Measurements from ENCODE around the gene SH2D1A.
"Not testable (repeated sequence)": the region's sequence is repeated elsewhere in the genome, so short reads cannot be mapped to it uniquely, and the experiment has no call there.

The SH2D1A gene

DNA sequence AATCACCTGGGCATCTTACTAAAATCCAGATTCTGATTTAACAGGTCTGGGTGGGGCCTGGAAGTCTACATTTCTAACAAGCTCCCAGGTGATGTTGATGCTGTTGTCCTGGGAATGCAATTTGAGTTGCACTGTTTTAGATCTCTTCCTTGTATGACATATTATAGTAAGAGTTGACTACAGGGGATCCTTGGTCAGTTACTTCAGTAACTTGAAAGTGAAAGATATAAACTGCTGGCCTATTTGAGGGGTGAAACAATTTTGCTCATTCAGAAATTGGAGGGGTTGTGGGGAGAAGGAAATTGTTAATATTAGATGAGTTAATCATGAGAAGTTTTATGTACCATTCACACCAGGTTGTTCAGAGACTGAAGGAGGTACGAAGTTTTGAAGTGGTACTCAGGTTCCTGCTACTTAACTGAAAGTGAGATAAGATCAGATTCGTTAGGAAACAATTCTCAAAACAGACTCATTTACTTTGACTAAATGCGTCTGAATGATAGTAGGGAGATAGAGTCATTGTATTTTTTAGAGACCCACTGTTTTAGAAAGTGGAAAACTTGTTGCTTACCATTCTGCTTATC lies 12.5 kb downstream of the SH2D1A start:
- no peak for DNase-seq

DNA sequence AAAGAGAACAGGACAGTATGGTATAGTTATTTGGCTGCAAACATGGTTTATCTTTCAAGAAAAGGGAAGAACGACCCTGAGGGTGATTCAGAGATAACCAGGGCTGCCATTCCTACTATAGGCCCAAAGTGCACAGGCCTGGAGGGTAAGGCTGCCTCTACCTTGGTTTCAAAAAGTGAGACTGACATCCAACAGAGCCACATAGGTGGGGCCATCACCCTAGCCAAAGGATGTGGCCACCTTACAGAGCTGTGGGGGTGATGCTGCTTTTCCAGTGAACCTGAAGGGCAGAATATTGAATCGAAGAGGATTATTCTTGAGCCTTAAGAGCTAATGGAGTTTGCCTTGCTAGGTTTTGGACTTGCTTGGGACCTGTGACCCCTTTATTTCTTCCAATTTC lies 15.7 kb downstream of the SH2D1A start:
- no peak for DNase-seq

DNA sequence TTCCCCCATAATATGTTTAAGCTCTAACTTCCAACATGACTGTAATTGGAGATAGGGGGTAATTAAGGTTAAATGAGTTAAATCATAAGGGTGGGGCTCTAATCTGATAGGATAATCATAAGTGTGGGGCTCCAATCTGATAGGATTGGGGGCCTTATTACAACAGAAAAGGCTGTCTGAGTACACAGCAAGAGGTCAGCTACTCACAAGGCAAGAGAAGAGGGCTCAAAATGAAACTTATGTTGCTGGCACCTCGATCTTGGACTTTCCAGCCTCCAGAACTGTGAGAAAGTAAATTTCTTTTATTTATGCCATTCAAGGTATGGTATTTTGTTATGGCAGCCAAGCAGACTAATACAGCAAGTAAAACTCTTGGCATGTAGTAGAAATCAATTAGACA lies 16.4 kb downstream of the SH2D1A start:
- DNase-seq, result no peak

DNA sequence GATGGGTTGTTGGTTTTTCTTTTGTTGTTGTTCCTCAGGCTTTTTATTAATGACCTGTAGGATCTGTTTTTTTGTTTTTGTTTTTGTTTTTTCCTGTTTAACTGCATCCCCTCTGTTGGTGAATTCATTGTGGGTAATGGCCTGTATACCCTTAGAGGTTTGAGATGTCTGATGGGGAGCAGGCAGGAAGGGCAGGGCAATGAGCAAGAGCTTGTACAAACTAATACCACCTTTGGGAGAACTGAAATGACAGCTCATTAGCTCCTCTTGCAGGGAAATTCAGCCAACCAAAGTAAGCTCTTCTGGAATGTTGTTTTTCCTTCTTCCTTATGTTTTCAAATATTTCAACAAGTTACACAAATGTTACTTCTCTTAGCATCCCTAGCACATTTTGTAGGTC lies 23.4 kb downstream of the SH2D1A start:
- no peak for DNase-seq

DNA sequence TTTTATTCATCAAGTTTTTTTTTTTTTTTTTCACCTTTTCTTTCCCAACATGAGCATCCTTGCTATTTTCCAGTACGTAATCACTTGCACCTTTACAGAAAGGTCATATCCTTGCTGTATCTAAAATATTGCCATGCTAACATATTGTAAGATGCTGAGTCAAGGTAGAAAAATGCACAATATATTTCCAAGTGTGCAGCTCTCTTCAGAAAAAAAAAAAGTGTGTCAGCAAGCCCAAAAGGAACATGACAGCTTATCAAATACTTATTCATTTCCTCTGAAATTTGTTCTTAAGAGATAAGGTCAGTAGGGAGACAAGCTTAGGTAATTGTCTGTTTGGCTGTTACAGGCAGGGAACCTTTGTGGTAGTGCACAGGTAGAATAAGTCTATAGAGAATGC lies 27.0 kb downstream of the SH2D1A start:
- no peak for DNase-seq

DNA sequence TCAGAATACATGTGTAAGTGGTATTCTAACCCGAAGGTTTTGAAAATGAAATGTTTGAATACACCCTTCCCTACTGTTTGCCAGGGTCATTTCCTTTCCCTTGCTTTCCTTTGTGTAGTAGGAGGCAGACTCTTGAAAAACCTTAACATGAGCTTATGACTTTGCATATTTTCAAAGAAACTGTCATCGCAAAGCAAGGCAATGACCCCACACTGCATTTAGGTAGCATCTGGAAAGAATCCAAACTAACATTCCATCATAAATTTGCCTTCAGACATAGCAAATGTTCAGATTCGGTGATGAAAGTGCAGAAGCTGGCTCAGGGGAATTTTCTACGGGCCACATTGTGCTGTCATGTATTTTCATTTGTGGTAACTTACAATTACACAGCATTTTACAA lies 32.3 kb downstream of the SH2D1A start:
- DNase-seq, result no peak

DNA sequence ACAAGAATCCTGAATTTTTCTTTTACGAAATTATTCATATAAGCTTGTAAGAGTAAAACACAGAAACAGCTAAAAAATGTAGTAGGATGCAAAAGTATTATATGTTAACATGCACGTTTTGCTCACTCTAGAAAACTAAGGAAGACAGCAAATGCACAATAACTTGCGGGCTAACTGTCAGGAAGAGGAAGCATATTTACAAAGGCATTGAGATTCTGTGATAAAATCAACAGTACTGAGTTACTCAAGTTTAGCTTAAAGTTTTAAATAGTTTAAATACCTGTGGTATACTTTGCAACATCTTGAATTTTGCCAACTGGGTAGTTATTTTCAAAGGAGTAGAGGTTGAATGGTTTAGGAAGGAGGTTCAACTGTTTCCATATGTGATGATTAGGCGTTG lies 37.0 kb downstream of the SH2D1A start:
- no peak for DNase-seq

DNA sequence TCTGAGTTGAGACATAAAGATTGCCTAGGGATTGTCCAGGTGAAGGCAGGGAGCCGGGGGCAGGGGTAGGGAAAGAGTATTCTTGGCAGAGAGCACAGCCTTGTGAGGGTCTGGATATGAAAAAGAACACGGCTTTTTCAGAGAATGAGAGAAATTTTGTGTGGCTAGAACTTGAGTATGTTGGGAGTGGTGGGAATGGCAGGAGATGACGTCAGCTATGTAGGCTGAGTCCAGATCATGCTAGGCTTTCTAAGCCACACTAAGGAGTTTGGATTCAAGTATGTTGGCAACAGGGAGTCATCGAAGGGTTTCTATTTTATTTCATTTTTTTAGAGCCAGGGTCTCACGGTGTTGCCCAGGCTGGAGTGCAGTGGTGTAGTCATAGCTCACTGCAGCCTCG lies 40.0 kb downstream of the SH2D1A start:
- DNase-seq, result no peak

DNA sequence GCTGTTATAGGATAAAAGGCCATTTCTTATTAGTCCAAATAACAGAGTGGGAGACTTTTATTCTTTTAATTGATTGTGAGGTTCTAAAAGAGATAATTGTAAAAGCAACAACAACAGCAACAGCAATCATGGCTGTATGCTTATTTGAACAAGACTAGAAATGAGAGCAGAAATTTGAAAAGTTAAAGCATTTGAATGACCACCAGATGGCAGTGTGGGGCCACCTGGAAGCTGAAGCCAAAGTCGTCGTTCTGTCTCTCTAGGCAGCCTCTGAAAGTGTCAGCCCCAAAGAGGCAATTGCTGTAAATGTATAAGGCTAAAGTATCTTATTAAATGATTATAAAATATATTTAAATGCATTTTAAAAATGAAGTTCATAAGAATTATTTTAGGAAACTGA lies 42.2 kb downstream of the SH2D1A start:
- DNase-seq, result peak; percentile 2 to 26 (median 15)

DNA sequence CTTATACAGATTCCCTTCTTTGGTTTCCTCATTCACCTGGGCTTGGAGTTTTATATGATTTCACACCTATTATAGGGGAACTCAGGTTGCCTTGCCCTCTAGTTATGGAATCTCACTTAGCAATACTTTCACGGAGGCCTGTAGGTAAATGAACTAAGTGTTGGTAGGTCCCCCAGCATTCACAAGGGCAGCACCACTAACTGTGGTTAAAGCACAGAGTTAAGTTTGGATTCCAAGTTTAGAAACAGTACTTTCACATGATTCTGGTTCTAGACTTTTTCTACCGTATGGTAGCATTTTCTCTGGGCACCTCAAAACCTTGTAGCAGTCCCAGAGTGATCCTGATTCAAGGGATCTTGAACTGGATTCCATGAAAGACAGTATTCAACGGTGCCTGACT lies 46.4 kb downstream of the SH2D1A start:
- DNase-seq, result no peak

DNA sequence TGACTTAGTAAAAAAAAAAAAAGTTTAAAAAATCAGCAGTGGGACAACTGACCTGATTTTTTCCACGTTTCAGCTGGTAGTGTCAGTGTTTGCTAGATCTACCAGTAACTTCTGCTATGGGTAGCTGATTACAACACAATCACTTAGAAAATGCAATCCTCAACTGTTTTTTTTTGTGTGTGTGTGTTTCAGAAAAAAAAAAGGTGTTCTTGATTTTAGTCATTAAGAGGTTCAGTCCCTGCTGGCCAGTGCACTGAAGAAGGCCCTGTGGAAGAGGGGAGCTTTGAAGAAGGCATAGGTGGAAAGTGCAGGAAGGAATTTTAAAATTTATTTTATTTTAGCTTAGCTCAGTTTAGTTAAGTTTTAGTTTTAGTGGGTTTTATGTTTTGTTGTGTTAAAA lies 46.9 kb downstream of the SH2D1A start:
- no peak for DNase-seq

DNA sequence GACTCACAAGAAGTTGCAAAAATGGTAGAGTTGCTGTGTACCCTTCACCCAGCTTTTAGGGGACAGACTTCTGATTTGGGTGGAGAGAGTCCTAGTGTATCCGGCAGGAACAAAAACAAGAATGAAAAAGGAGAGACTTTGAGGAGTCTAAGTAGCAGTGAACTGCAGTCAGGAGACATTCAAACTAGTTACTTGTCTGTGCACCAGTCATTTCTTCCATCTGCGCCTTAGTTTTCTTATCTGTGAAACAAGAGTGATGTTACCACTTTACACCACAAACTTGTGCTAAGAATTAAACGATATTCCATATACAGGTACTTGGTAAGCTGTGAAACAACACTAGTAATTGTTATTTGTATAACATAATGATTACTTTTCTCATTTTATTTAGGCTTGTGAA lies 47.3 kb downstream of the SH2D1A start:
- DNase-seq, result no peak

DNA sequence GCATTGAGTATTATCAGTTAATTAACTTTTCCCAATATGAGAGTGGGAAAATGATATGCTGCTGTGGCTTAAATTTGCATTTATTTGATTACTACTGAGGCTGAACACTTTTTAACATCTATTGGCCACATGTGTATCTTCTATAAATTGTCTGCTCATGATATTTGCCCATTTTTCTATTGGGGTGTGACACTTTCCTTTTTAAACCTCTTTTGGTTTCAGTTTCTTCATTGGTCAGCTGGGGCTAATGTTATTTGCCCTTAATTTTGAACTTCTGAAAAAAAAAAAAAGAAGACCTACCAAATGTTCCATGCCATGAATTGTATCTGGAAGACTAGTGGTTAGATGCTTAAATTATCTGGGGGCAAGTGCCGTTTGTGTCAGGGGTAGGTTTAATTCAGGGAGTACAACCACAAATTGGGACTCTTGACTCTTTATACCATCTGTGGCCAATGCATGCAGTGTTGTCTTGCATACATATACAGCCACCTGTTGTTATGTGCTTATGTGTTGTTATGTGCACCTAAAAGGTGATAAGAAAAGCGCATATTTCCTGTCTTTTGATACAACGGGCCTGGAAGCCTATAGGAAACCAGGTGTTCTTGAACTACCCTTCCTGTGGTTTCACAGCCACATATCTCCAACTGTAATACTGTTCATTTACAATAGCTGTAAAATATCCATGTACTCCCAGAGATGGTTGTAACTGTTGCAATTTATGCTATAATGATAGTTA lies 49.0 kb downstream of the SH2D1A start:
- no peak for DNase-seq

DNA sequence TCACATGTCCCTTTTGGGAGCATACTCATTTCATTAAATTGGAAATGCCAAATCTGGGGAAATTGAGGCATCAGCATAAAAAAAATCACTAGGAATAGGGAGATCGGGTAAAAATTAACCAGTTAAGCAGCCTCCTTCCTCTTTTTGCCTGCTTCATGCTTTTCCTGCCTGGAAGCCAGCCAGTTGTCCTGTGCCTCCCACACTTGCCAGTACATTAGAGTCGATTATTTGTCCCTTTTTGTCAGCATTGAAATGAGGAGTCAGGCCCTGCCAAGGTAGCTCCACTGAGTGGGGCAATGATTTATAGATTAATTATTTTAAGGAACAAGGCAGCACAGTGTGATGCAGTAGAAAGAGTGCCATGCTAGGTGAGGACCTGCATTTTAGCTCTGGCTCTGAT lies 55.3 kb downstream of the SH2D1A start:
- no peak for DNase-seq

DNA sequence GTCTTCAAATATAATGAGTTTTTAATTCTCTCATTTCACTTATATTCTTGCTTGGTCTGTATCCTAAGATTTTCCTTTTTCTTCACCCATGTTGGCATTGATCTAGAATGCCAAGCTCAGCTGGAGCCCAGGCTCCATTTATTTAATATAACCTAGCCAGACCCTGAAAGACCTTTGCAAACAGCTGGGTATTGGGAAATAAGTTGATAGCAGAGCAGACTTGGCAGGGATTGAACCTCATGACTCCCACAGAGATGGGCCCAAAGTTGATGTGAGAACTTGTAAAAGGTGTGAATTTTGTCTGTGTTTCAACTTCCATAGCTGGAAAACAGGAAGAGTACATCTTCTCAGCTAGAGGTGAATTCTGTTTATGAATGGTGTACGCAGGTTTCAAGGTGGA lies 59.5 kb downstream of the SH2D1A start:
- no peak for DNase-seq

DNA sequence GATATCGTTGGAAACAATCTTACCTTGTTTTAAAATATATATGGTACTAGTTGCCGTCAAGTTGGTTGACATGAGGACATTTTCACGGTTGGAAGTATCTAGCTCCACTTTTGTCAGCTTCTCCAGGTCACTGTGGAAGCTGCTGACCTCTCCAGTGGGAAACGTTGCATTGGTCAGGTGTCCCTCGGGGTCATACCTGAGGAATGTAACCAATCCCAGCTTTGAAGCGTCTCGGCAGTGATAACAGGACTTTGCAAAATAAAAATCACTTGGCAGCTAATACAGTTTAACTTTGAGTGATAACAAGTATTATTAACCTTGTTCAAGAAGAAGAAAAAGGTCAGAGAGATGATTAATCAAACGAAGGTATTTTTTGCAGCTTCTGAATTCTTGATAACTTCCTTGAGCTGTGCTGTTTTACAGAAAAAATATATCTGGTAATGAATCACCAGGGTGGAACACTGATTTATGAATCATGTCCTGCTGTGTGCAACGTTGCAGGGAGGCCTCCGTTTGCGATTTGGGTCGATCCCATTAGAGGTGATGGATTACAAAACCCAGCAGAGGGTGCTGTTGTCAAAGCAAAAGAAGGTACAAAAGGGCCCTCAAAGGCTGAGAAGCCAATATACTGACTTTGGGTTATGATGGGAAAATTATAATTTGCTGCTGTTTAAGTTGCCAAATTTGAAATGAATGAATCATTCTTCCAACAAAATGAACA lies 60.1 kb downstream of the SH2D1A start:
- peak; percentile 1 to 15 (median 2) for DNase-seq

DNA sequence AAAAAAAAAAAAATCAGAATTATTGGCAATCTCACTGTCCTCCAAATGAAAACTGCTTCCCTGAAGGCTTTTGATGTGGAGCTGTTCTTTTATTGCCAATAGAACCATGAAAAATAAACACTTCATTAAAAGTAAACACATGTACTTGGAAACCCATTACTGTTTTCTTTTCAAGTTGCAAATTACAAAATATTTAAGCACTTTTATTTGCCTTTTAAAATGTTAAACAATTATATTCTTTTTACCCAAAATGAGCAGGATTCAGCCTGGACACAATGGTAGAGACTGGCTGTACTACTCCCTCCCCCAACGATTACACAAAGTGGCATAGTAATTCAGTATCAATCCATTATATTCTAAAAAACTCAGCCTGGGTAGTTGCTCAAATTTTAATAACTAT lies 60.9 kb downstream of the SH2D1A start:
- DNase-seq, result no peak

DNA sequence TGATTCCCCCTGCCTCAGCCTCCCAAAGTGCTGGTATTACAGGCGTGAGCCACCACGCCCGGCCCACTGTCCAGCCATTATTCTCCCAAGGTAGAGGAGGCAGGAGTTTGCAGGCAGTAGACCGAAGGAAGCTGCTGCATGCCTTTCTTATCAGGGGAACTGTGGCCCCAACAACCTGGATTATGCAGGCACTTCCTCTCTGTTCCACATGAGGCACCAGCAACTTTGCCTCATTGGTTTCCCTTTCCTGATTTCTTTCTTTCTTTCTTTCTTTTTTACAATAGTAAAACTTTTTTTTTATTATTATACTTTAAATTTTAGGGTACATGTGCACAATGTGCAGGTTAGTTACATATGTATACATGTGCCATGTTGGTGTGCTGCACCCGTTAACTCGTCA lies 62.0 kb downstream of the SH2D1A start:
- DNase-seq, result not testable (repeated sequence)

DNA sequence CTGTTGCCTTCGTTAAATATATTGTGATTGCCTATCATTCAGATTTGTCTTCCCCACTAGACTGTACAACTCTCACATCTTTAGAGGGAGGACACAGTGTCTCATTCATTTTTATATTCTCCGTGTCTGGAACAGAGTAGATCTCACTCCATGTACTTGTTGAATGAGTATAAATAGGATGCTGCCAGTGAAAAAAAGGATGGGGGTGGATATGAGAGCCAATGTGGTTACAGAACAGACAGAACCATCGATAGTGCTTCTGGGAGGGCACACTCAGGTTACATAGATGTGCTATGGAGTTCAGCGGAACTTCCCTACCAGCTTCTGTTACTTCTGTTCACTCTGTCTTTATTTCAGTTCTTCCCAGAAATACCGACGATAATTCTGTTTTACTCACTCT lies 66.9 kb downstream of the SH2D1A start:
- no peak for DNase-seq

DNA sequence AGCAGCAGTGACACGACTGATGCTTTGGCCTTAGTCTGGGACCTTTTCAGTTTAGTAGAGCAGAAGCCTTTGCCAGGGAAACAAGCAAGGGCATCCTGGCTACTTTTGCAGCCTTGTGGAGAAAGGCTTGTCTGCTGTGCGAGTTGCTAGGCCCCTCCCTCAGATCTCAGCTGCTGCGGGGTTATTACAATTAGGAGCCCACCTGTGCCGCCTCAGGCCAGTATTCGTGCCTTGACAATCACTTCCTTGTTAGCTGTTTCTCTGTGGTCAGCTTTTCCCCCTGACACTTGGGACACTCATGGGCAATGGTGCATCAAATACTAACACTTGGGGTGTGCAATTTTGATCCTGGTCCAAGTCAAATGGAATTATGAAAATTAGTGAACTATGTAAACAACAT lies 67.9 kb downstream of the SH2D1A start:
- no peak for DNase-seq

DNA sequence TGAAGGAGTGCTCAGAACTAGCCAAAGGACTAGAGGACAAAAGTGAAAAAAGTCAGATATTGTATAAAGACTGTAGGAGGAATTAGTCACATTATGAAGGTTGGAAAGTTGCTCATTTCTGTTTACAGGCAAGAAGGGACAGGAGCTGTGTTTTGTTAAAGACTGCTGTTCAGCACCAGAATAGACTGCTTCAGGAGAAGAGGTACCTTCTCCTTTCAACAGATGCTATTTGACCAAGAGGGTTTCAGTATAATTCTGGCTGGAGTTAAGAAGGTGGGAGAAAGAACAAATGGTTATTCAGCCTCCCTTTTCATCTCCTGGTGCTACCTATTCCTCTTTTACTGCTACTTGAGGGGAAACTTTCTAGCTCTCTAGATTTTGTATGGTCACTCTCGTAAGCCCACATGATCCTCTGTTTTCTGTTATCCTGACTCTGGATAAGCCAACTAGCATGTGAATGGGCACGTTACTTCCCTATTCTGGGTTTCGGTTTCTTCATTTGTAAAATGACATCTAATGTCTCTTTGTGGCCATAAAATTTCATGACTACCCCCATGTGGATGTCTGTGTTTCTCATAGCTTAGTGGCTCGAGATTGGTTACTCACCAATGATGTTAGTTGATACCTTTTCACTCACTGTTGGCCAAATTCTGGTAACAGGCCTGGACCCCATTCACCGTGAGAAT lies 68.9 kb downstream of the SH2D1A start:
- no peak for DNase-seq

DNA sequence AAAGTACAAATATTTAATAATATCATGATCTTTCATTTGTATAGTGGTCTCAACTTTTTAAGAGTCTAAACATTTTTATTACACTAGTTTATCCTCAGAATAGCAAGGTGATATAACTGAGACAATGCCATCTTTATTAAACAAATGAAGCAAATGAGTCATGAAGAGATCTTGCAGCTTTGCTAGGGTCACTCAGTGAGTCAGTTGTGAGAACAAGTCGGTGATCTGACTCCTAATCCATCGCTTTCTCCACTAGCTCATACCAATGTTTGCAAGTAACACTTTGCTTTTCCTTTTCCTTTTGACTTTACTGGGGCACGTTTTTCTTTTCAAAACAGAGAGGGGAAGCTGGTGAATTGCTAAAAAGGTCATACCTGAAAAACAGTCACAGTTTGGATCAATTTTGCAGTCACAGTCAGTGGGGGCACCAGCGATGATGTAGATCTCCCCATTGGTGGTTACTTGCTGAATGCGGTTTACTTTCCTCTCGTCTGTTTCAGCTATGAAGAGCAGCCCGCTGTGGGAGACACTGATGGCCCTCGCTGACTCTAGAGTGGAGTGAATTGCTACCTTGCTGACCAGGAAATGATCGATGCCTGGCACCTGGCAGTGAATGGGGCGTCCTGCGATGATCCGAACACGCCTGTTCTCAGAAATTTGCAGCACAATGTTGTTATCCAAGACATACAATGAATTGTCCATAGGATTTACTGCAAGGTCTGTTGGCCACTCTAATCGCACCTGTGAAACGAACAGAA lies 75.7 kb downstream of the SH2D1A start:
- DNase-seq, result no peak
